ENCODE measurements around the gene BLOC1S5.

BLOC1S5 gene

DNA sequence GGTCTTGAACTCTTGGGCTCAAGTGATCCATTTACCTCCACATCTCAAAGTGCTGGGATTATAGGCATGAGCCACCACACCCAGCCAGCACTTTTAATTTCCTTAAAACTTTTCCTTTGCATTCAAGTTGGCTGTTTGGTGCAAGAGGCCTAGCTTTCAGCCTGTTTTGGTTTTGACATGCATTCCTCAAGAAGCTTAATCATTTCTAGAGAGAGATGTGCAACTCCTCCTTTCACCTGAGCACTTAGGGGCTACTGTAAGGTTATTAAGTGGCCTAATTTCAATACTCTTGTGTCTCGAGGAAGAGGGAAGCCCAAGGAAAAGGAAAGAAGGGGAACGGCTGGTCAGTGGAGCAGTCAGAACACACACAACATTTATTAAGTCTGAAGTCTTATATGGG lies 13.8 kb upstream of the BLOC1S5 start:
- TF ChIP-seq ZNF565 (CRISPR knock-in tag; conservative IDR thresholded peaks at IDR 0.05; ENCODE audit: low read depth) = no peak
- no peak for TF ChIP-seq ZNF70 (CRISPR knock-in tag; IDR thresholded peaks at IDR 0.05)
- TF ChIP-seq, protein P1, sequence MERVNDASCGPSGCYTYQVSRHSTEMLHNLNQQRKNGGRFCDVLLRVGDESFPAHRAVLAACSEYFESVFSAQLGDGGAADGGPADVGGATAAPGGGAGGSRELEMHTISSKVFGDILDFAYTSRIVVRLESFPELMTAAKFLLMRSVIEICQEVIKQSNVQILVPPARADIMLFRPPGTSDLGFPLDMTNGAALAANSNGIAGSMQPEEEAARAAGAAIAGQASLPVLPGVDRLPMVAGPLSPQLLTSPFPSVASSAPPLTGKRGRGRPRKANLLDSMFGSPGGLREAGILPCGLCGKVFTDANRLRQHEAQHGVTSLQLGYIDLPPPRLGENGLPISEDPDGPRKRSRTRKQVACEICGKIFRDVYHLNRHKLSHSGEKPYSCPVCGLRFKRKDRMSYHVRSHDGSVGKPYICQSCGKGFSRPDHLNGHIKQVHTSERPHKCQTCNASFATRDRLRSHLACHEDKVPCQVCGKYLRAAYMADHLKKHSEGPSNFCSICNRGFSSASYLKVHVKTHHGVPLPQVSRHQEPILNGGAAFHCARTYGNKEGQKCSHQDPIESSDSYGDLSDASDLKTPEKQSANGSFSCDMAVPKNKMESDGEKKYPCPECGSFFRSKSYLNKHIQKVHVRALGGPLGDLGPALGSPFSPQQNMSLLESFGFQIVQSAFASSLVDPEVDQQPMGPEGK (CRISPR knock-in tag; IDR thresholded peaks at IDR 0.05; ENCODE audit: borderline replicate concordance) = no peak
- TF ChIP-seq TCF4 (CRISPR knock-in tag; IDR thresholded peaks at IDR 0.05; ENCODE audit: borderline replicate concordance) = no peak
- no peak for TF ChIP-seq ZFP30 (CRISPR knock-in tag; IDR thresholded peaks at IDR 0.05)
- TF ChIP-seq, protein P2, sequence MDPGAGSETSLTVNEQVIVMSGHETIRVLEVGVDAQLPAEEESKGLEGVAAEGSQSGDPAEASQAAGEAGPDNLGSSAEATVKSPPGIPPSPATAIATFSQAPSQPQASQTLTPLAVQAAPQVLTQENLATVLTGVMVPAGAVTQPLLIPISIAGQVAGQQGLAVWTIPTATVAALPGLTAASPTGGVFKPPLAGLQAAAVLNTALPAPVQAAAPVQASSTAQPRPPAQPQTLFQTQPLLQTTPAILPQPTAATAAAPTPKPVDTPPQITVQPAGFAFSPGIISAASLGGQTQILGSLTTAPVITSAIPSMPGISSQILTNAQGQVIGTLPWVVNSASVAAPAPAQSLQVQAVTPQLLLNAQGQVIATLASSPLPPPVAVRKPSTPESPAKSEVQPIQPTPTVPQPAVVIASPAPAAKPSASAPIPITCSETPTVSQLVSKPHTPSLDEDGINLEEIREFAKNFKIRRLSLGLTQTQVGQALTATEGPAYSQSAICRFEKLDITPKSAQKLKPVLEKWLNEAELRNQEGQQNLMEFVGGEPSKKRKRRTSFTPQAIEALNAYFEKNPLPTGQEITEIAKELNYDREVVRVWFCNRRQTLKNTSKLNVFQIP (CRISPR knock-in tag; IDR thresholded peaks at IDR 0.05; ENCODE audit: borderline replicate concordance, low read depth) = no peak
- no peak for TF ChIP-seq SNAI2 (CRISPR knock-in tag; IDR thresholded peaks at IDR 0.05)
- no peak for TF ChIP-seq CSDC2 (CRISPR knock-in tag; IDR thresholded peaks at IDR 0.05)
- no peak for TF ChIP-seq GLIS3 (CRISPR knock-in tag; IDR thresholded peaks at IDR 0.05)
- TF ChIP-seq ZC3H10 (CRISPR knock-in tag; IDR thresholded peaks at IDR 0.05) = no peak
- TF ChIP-seq ZNF8 (CRISPR knock-in tag; IDR thresholded peaks at IDR 0.05) = no peak
- TF ChIP-seq ZFP3 (CRISPR knock-in tag; IDR thresholded peaks at IDR 0.05) = no peak
- no peak for TF ChIP-seq PPARA (CRISPR knock-in tag; IDR thresholded peaks at IDR 0.05; ENCODE audit: borderline replicate concordance)
- no peak for TF ChIP-seq ISL1 (CRISPR knock-in tag; IDR thresholded peaks at IDR 0.05)
- ATAC-seq = no peak

DNA sequence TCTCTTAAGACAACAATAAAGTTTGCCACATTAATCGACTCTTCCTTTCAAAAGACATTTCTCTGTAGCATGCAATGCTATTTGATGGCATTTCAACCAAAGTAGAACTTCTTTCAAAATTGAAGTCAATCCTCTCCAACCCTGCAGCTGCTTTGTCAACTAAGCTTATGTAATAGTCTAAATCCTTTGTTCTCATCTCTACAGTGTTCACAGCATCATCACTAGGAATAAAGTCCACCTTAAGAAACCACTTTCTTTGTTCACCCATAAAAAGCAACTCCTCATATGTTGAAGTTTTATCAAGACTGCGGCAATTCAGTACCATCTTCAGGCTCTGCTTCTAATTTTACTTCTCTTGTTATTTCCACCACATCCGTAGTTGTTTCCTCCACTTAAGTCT lies 11.5 kb upstream of the BLOC1S5 start:
- ATAC-seq = no peak
- TF ChIP-seq, protein P1 (CRISPR knock-in tag; IDR thresholded peaks at IDR 0.05; ENCODE audit: borderline replicate concordance) = no peak
- TF ChIP-seq ESRRG (CRISPR knock-in tag; IDR thresholded peaks at IDR 0.05) (no peak), ZFP30 (CRISPR knock-in tag; IDR thresholded peaks at IDR 0.05) (no peak), SNAI2 (CRISPR knock-in tag; IDR thresholded peaks at IDR 0.05) (no peak), CSDC2 (CRISPR knock-in tag; IDR thresholded peaks at IDR 0.05) (no peak), ZNF70 (CRISPR knock-in tag; IDR thresholded peaks at IDR 0.05) (no peak), GLIS3 (CRISPR knock-in tag; IDR thresholded peaks at IDR 0.05) (no peak), ZC3H10 (CRISPR knock-in tag; IDR thresholded peaks at IDR 0.05) (no peak), TOX (CRISPR knock-in tag; IDR thresholded peaks at IDR 0.05; ENCODE audit: borderline replicate concordance) (no peak), ARNTL (CRISPR knock-in tag; IDR thresholded peaks at IDR 0.05; ENCODE audit: borderline replicate concordance, low read depth) (no peak), ZNF565 (CRISPR knock-in tag; conservative IDR thresholded peaks at IDR 0.05; ENCODE audit: low read depth) (no peak), PPARA (CRISPR knock-in tag; IDR thresholded peaks at IDR 0.05; ENCODE audit: borderline replicate concordance) (no peak), BACH2 (CRISPR knock-in tag; IDR thresholded peaks at IDR 0.05; ENCODE audit: borderline replicate concordance) (no peak), TCF4 (CRISPR knock-in tag; IDR thresholded peaks at IDR 0.05; ENCODE audit: borderline replicate concordance) (no peak)
- TF ChIP-seq, protein P3, sequence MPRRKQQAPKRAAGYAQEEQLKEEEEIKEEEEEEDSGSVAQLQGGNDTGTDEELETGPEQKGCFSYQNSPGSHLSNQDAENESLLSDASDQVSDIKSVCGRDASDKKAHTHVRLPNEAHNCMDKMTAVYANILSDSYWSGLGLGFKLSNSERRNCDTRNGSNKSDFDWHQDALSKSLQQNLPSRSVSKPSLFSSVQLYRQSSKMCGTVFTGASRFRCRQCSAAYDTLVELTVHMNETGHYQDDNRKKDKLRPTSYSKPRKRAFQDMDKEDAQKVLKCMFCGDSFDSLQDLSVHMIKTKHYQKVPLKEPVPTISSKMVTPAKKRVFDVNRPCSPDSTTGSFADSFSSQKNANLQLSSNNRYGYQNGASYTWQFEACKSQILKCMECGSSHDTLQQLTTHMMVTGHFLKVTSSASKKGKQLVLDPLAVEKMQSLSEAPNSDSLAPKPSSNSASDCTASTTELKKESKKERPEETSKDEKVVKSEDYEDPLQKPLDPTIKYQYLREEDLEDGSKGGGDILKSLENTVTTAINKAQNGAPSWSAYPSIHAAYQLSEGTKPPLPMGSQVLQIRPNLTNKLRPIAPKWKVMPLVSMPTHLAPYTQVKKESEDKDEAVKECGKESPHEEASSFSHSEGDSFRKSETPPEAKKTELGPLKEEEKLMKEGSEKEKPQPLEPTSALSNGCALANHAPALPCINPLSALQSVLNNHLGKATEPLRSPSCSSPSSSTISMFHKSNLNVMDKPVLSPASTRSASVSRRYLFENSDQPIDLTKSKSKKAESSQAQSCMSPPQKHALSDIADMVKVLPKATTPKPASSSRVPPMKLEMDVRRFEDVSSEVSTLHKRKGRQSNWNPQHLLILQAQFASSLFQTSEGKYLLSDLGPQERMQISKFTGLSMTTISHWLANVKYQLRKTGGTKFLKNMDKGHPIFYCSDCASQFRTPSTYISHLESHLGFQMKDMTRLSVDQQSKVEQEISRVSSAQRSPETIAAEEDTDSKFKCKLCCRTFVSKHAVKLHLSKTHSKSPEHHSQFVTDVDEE (CRISPR knock-in tag; IDR thresholded peaks at IDR 0.05) = no peak
- TF ChIP-seq, protein P2 (CRISPR knock-in tag; IDR thresholded peaks at IDR 0.05; ENCODE audit: borderline replicate concordance, low read depth) = no peak
- TF ChIP-seq, protein P4, sequence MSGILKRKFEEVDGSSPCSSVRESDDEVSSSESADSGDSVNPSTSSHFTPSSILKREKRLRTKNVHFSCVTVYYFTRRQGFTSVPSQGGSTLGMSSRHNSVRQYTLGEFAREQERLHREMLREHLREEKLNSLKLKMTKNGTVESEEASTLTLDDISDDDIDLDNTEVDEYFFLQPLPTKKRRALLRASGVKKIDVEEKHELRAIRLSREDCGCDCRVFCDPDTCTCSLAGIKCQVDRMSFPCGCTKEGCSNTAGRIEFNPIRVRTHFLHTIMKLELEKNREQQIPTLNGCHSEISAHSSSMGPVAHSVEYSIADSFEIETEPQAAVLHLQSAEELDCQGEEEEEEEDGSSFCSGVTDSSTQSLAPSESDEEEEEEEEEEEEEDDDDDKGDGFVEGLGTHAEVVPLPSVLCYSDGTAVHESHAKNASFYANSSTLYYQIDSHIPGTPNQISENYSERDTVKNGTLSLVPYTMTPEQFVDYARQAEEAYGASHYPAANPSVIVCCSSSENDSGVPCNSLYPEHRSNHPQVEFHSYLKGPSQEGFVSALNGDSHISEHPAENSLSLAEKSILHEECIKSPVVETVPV (CRISPR knock-in tag; IDR thresholded peaks at IDR 0.05) = no peak
- TF ChIP-seq, protein P5, sequence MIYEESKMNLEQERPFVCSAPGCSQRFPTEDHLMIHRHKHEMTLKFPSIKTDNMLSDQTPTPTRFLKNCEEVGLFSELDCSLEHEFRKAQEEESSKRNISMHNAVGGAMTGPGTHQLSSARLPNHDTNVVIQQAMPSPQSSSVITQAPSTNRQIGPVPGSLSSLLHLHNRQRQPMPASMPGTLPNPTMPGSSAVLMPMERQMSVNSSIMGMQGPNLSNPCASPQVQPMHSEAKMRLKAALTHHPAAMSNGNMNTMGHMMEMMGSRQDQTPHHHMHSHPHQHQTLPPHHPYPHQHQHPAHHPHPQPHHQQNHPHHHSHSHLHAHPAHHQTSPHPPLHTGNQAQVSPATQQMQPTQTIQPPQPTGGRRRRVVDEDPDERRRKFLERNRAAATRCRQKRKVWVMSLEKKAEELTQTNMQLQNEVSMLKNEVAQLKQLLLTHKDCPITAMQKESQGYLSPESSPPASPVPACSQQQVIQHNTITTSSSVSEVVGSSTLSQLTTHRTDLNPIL (CRISPR knock-in tag; IDR thresholded peaks at IDR 0.05; ENCODE audit: low read depth) = no peak

Data from SK-N-SH treated with all-trans-retinoic acid at 6 μM for 48 hours (cell line).